ENCODE results near the gene SHB. TPM values are rescaled to one million over a fixed set of nuclear protein-coding genes. Genes with fewer than 3 reads are reported as not detected.

Gene SHB
- total RNA-seq, 2 experiments from 2014 or later, result 2.8 to 3.2 TPM

DNA sequence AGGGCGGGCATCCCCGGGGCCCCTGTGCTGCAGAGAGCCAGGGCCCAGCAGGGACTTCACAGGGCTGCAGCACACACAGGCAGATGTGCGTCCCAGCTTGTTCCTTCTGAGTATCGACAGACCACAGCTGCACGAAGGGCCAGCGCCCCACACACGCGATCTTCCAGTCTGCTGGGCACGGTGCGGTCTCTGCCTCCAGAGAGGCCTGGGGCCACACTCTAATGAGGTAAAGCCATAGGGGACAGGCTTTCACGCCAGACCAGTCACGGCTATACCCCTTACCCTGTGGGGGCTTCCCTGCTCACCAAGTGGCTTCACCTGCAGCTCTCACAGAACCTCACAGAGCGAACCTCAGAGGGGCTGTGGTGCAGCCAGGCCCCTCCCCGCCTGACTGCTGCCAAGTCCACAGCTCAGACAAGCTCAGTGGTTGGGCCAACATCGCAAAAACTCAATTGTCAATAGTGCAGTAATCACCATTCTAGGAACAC lies 82.2 kb downstream of the SHB start:
- Mint-ChIP-seq H3K27ac (no peak overlapping the region), H3K4me3 (no peak overlapping the region), H3K27me3 (no peaks in the 10 kb centered on the region), H3K9me3 (no peaks in the 10 kb centered on the region), H3K4me1 (ENCODE audit: low read depth) (peaks cover 3% of the 10 kb centered on the region), H3K36me3 (ENCODE audit: low read depth) (no peaks in the 10 kb centered on the region)
- intact Hi-C loops (cut with micrococcal nuclease), result no loop called here
- TF ChIP-seq, protein P1, sequence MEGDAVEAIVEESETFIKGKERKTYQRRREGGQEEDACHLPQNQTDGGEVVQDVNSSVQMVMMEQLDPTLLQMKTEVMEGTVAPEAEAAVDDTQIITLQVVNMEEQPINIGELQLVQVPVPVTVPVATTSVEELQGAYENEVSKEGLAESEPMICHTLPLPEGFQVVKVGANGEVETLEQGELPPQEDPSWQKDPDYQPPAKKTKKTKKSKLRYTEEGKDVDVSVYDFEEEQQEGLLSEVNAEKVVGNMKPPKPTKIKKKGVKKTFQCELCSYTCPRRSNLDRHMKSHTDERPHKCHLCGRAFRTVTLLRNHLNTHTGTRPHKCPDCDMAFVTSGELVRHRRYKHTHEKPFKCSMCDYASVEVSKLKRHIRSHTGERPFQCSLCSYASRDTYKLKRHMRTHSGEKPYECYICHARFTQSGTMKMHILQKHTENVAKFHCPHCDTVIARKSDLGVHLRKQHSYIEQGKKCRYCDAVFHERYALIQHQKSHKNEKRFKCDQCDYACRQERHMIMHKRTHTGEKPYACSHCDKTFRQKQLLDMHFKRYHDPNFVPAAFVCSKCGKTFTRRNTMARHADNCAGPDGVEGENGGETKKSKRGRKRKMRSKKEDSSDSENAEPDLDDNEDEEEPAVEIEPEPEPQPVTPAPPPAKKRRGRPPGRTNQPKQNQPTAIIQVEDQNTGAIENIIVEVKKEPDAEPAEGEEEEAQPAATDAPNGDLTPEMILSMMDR (IDR thresholded peaks at IDR 0.05), result no peak
- no peak for DNase-seq
- ATAC-seq, result no peak
- ChIA-PET POLR2A (interaction anchor here (0.8 to 1.1 kb wide), 2 partner anchors 18 to 25 kb away, joined by 3 read pairs; no protein-coding TSS in a partner anchor), CTCF (no interaction called here)

DNA sequence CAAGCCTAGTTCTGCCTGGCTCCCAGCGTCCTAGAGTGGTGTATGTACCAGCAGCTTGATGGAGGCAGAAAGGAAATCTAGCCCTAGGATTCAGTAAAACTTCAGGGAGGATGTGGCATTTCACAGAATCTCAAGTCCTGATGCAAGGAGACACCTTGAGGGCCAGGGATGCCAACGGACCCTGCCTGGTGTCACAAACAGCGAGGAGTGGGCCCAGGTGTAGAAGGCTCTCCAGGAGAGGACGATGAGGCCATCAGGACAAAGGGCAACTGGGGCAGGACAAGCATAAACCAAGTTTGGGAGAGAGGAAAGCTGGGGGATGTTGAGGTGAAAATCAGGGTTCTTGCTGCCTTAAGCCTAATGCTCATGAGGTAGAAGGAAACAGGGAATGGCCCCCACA lies 83.0 kb downstream of the SHB start:
- TF ChIP-seq, protein P1 (IDR thresholded peaks at IDR 0.05), result no peak
- DNase-seq, result no peak
- POLR2A ChIA-PET, result no interaction called here
- Mint-ChIP-seq H3K36me3 (ENCODE audit: low read depth) (no peaks in the 10 kb centered on the region), H3K4me3 (no peak overlapping the region), H3K9me3 (no peaks in the 10 kb centered on the region), H3K4me1 (ENCODE audit: low read depth) (peaks cover 3% of the 10 kb centered on the region), H3K27ac (no peak overlapping the region), H3K27me3 (no peaks in the 10 kb centered on the region)
- no peak for ATAC-seq
- CTCF ChIA-PET, result no interaction called here
- intact Hi-C loops (cut with micrococcal nuclease), result no loop called here

DNA sequence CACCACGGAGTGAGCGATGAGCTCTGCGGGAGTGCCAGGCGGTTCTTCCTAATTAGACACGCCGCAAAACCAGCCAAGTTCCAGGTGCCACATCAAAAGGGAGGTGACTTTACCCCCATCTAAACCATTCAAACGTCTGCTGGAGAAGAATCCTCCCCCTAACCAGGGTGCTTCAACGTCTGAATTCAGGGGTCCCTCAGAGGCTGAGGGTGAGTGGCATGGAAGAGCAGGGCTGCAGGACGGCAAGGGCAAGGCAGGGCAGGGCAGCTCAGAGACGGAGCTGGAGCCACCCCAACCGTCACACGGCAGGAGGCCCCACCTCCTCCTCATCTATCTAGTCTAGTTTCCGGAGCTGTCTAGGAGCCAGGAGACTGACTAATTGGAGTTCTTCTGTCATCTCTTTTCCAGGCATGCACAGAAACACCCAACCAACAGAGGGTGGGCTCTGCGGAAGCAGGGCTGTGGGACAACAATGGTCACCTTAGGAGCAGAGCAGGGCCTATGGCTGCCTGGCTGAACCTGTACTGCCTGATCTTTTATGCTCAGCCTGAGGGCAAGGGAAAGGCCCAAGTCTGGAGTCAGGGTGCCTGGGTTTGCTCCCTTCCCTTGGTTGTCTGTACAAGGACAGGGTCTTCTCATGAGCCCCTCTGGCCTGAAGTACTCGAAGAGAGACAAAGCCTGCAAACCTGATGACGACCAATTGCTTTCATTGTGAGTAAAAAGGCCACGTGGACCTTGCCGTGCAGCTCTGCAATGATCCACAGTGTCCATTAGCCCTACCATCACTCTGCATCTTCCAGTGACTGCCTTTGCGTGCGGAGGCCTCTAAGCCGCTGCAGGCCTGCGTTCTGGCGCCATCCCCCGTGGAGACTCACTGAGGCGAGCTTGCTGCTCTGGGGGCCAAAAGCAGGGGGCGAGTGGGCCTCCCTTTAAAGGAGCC lies 84.1 kb downstream of the SHB start:
- Mint-ChIP-seq H3K27me3 (no peaks in the 10 kb centered on the region), H3K36me3 (ENCODE audit: low read depth) (no peaks in the 10 kb centered on the region), H3K4me1 (ENCODE audit: low read depth) (peaks cover 3% of the 10 kb centered on the region), H3K9me3 (no peaks in the 10 kb centered on the region), H3K27ac (no peak overlapping the region), H3K4me3 (no peak overlapping the region)
- no peak for DNase-seq
- intact Hi-C loops (cut with micrococcal nuclease), result no loop called here
- CTCF ChIA-PET, result no interaction called here
- POLR2A ChIA-PET, result no interaction called here
- TF ChIP-seq, protein P1 (IDR thresholded peaks at IDR 0.05), result no peak
- ATAC-seq, result peak; percentile 85

DNA sequence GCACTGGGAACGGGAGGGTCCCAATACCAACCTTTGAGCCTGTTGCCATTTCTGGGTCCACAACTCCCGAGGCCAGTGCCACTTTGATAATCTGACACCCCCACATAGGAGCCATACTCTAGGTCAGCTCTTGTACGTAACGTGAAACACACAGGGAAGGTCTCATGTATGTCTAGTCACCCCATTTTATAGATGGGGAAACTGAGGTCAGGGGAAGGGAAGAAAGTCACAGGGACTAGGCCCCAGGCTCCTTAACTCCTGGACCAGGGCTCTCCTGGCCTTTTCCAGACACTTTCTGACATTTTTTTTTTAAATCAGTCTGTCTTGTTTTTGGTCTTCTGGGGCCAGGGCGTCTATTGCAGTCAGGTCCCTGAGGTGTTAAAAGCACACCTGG lies 84.8 kb downstream of the SHB start:
- Mint-ChIP-seq H3K4me1 (ENCODE audit: low read depth) (peaks cover 3% of the 10 kb centered on the region), H3K4me3 (no peak overlapping the region), H3K9me3 (no peaks in the 10 kb centered on the region), H3K36me3 (ENCODE audit: low read depth) (no peaks in the 10 kb centered on the region), H3K27me3 (no peaks in the 10 kb centered on the region), H3K27ac (no peak overlapping the region)
- ChIA-PET CTCF (no interaction called here), POLR2A (no interaction called here)
- intact Hi-C loops (cut with micrococcal nuclease), result no loop called here
- no peak for ATAC-seq
- DNase-seq, result no peak
- TF ChIP-seq, protein P1 (IDR thresholded peaks at IDR 0.05), result no peak

DNA sequence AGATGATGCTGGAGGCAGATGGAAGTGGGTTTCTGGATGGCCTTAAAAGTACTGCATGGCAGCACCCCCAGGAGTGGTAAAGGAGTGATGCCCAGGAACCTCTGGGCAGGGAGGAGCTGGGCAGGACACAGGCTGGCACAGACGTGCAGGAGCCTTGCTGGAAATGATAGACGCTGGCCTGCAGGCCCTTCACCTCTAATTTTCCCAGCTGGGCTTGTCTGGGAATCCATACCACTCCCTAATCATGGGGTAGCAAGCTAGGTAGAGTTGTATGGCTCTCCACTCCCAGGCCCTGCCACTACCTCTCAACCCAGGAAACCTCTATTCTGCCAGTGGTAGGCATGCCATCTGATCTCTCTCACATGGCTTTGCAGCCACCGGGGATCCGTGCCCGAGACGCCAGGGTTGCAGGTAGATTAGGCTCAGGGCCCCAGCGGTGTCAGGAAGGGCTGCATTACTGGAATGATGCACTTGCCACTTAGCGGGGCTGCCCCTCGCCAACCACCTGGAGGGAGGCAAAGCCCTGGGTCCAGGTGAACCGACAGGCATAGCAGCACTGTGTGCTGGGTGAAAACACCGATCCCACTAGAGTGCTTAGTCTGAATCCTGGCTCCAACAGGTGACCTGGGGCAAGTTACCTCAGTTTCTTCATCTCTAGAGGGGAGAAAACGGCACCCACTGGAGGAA lies 85.5 kb downstream of the SHB start:
- TF ChIP-seq, protein P1 (IDR thresholded peaks at IDR 0.05), result no peak
- intact Hi-C loops (cut with micrococcal nuclease), result no loop called here
- Mint-ChIP-seq H3K27ac (no peak overlapping the region), H3K4me3 (no peak overlapping the region), H3K27me3 (no peaks in the 10 kb centered on the region), H3K4me1 (ENCODE audit: low read depth) (peaks cover 3% of the 10 kb centered on the region), H3K9me3 (no peaks in the 10 kb centered on the region), H3K36me3 (ENCODE audit: low read depth) (no peaks in the 10 kb centered on the region)
- ChIA-PET CTCF (interaction anchor here (0.8 kb wide), 1 partner anchor 11 kb away, joined by 4 read pairs; no protein-coding TSS in a partner anchor), POLR2A (interaction anchor here (0.6 kb wide), 1 partner anchor 192 kb away, joined by 3 read pairs; no protein-coding TSS in a partner anchor)
- DNase-seq, result no peak
- no peak for ATAC-seq
